Cardiac fibroblast (primary cell): Measurements from ENCODE around the gene ATP6V1A.
A peak's percentile ranks its signal among the peaks of the same experiment; 100 is the strongest.

Source experiments
- DNase-seq, 2 donors: peaks; one replicate each; pipeline versions ENCODE4 v3.0.0 to v3.0.0-alpha.2; 2010; ENCODE audit warnings: low read depth in 2 of 2
- H3K4me3 ChIP-seq, 2 donors: replicated peaks in 1 of 2; 1 replicate in 1 of 2; 2 replicates in 1 of 2; pipeline ENCODE4 v1.5.1; 2011; ENCODE audit warnings: low read depth in 2 of 2, low read length in 2 of 2, mild to moderate bottlenecking in 2 of 2, moderate library complexity in 1 of 2
- CTCF ChIP-seq: IDR thresholded peaks from one replicate; pipeline ENCODE4 v1.5.1; 2011; ENCODE audit warnings: low read depth, mild to moderate bottlenecking, low read length, inconsistent platforms

ATP6V1A gene

GRCh38 chr3:113754494-113755159 is 7.8 kb downstream of the ATP6V1A start:
- no peak for TF ChIP-seq CTCF
- no peak for DNase-seq
- H3K4me3 ChIP-seq, result no peak overlapping the region

- no peak overlapping the region for H3K4me3 ChIP-seq
- TF ChIP-seq CTCF, result no peak
- DNase-seq, result peak; percentile 60 to 79
Measured at GRCh38 chr3:113758389-113759024, 11.7 kb downstream of the ATP6V1A start.

GRCh38 chr3:113764698-113765097 is 17.9 kb downstream of the ATP6V1A start:
- DNase-seq, result no peak
- no peak overlapping the region for H3K4me3 ChIP-seq
- TF ChIP-seq CTCF, result no peak

- peak; percentile 53 to 60 for DNase-seq
- peak; percentile 20 for TF ChIP-seq CTCF
- no peak overlapping the region for H3K4me3 ChIP-seq
Measured at GRCh38 chr3:113769551-113769950, 22.7 kb downstream of the ATP6V1A start.

- H3K4me3 ChIP-seq, result no peak overlapping the region
- no peak for TF ChIP-seq CTCF
- DNase-seq, result no peak
Measured at GRCh38 chr3:113771993-113772392, 25.2 kb downstream of the ATP6V1A start.

GRCh38 chr3:113773381-113773780 is 26.5 kb downstream of the ATP6V1A start:
- peak; percentile 61 to 63 for DNase-seq
- H3K4me3 ChIP-seq, result no peak overlapping the region
- TF ChIP-seq CTCF, result no peak

- DNase-seq, result no peak
- H3K4me3 ChIP-seq, result no peak overlapping the region
- TF ChIP-seq CTCF, result no peak
Measured at GRCh38 chr3:113775516-113775915, 28.7 kb downstream of the ATP6V1A start.
